Measurements from ENCODE around the gene PWP1.

The PWP1 gene

DNA sequence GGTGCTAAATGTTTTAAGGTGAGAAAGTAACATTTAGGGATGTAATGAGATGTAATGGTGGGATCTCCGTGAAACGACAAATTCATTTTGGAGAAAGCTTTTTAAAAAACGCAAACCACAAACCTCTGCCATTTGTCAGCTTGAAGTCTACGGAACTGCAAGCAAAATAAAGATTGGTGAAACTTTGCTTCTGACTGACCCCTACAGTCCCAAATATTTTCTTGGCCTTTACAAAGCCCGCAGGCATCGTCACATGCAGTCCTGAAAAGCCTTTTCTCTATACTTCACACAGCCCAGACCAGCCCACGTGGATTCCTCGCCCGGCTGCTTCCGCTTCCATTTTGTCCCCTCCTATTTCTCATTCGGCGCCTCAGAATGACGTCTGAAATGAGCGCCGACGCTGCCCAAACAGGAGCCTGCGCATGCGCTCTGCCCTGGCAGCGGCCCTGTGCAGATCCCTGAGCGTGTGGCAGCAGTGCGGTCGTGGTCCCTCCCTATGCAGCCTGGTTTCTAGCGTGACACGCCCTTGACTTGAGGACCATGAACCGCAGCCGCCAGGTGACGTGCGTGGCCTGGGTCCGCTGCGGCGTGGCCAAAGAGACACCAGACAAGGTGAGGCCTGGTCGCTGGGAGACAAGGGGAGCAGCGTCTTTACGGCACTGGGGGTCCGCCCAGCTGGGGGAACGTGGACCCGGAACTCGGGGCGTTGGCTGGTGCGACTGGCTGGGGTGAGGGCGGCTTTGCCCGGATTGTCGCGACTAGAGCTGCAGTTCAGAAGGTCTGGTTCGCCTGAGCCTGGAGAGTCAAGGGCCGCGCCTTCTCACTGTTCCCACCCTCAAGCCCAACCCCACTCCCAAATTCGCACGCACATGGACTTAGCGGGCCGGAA lies at the start of gene PWP1:
Gene PWP1, plus strand, starts transcription at position 440 of the 889 bp plus-strand sequence. Its CDS starts 101 bp downstream, at position 541.
- Histone ChIP-seq H3K79me2 (ENCODE audit: insufficient read depth, low read length) (peaks cover 29% of the 10 kb centered on the region), H3K9me3 (ENCODE audit: insufficient read depth, low read length, severe bottlenecking) (no peaks in the 10 kb centered on the region), H3K9ac (ENCODE audit: low read depth, low read length) (peak within 1 kb of the TSS; percentile 72), H3K36me3 (ENCODE audit: insufficient read depth, low read length) (peaks cover 23% of the 10 kb centered on the region), H3K4me1 (ENCODE audit: insufficient read depth, low read length) (peaks cover 25% of the 10 kb centered on the region), H3K4me3 (ENCODE audit: low read depth in 1 of 2, low read length in 2 of 2) (peak within 1 kb of the TSS; percentile 48 to 86; a peak in 3 of 4 replicates), H3K27me3 (ENCODE audit: insufficient read depth, low read length, poor library complexity) (no peaks in the 10 kb centered on the region), H2AFZ (ENCODE audit: low read depth, low read length) (peak within 1 kb of the TSS; percentile 95), H3K4me2 (ENCODE audit: insufficient read depth, low read length) (peak within 1 kb of the TSS; percentile 72), H4K20me1 (ENCODE audit: insufficient read depth, low read length) (no peaks in the 10 kb centered on the region), H3K27ac (ENCODE audit: low read length) (peak within 1 kb of the TSS; percentile 67)
- ATAC-seq (ENCODE audit: insufficient read depth, low read depth) (peak; percentile 91), DNase-seq (peak; percentile 94)
- TF ChIP-seq EZH2 (IDR thresholded peaks at IDR 0.05; ENCODE audit: borderline replicate concordance, low read depth, low read length, severe bottlenecking): no peak
- TF ChIP-seq, protein P1, sequence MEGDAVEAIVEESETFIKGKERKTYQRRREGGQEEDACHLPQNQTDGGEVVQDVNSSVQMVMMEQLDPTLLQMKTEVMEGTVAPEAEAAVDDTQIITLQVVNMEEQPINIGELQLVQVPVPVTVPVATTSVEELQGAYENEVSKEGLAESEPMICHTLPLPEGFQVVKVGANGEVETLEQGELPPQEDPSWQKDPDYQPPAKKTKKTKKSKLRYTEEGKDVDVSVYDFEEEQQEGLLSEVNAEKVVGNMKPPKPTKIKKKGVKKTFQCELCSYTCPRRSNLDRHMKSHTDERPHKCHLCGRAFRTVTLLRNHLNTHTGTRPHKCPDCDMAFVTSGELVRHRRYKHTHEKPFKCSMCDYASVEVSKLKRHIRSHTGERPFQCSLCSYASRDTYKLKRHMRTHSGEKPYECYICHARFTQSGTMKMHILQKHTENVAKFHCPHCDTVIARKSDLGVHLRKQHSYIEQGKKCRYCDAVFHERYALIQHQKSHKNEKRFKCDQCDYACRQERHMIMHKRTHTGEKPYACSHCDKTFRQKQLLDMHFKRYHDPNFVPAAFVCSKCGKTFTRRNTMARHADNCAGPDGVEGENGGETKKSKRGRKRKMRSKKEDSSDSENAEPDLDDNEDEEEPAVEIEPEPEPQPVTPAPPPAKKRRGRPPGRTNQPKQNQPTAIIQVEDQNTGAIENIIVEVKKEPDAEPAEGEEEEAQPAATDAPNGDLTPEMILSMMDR (IDR thresholded peaks at IDR 0.05; ENCODE audit: borderline replicate concordance, extremely low read depth, low read length, poor library complexity, severe bottlenecking): no peak

DNA sequence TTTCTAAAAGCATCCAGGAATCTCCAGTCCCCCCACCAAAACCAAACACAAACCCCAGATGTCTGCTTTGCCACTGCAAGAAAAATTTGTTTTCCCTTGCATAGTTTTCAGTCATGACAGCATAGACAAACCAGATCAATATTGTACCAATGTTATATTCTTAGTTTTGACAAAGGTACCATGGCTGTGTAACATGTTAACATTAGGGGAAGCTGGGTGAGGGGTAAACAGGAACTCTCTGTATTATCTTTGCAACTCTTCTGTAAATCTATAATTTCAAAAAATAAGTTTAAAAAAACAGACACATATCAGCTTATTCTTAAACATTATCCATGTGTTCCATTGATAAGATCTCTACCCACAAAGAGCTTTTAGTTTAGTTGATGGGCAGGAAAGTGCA lies 44.4 kb upstream of the PWP1 start:
- no peaks in the 10 kb centered on the region for H3K4me1 ChIP-seq (ENCODE audit: insufficient read depth, low read length)
- no peak for ATAC-seq (ENCODE audit: insufficient read depth, low read depth)

DNA sequence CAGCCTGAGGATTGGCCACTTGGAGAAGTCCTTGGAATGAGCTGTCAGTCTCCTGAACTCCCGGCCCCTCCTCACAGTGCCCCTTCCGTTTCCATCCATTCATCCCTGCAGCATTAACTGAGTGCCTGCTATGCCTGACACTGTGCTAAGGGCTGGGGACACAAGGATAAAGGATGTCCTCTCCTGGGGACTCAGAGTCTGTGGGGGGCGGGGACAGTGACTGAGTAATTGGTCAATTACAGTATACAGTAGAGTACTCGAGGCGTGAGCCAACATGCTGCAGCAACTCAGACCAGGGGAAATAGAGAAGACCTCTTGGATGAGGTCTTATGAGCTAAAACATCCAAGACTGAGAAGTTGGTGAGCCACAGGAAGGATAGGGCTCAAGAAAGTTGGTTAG lies 43.4 kb upstream of the PWP1 start:
- Histone ChIP-seq H3K36me3 (ENCODE audit: insufficient read depth, low read length) (no peaks in the 10 kb centered on the region), H3K4me3 (ENCODE audit: low read depth in 1 of 2, low read length in 2 of 2) (no peak overlapping the region), H3K9me3 (ENCODE audit: insufficient read depth, low read length, severe bottlenecking) (no peaks in the 10 kb centered on the region), H3K4me2 (ENCODE audit: insufficient read depth, low read length) (no peak overlapping the region), H2AFZ (ENCODE audit: low read depth, low read length) (no peak overlapping the region), H3K9ac (ENCODE audit: low read depth, low read length) (no peak overlapping the region), H3K27ac (ENCODE audit: low read length) (no peak overlapping the region), H3K4me1 (ENCODE audit: insufficient read depth, low read length) (no peaks in the 10 kb centered on the region), H4K20me1 (ENCODE audit: insufficient read depth, low read length) (no peaks in the 10 kb centered on the region), H3K79me2 (ENCODE audit: insufficient read depth, low read length) (no peaks in the 10 kb centered on the region), H3K27me3 (ENCODE audit: insufficient read depth, low read length, poor library complexity) (peaks cover 10% of the 10 kb centered on the region)
- TF ChIP-seq EZH2 (IDR thresholded peaks at IDR 0.05; ENCODE audit: borderline replicate concordance, low read depth, low read length, severe bottlenecking): no peak
- TF ChIP-seq, protein P1 (IDR thresholded peaks at IDR 0.05; ENCODE audit: borderline replicate concordance, extremely low read depth, low read length, poor library complexity, severe bottlenecking): no peak
- no peak for ATAC-seq (ENCODE audit: insufficient read depth, low read depth)
- no peak for DNase-seq

More for the DNA sequence above, 44.4 kb upstream of the PWP1 start:
- TF ChIP-seq, protein P1 (IDR thresholded peaks at IDR 0.05; ENCODE audit: borderline replicate concordance, extremely low read depth, low read length, poor library complexity, severe bottlenecking): no peak
- TF ChIP-seq EZH2 (IDR thresholded peaks at IDR 0.05; ENCODE audit: borderline replicate concordance, low read depth, low read length, severe bottlenecking): no peak
- H4K20me1 ChIP-seq (ENCODE audit: insufficient read depth, low read length): no peaks in the 10 kb centered on the region
- DNase-seq: no peak
- H3K79me2 ChIP-seq (ENCODE audit: insufficient read depth, low read length): no peaks in the 10 kb centered on the region
- no peak overlapping the region for H2AFZ ChIP-seq (ENCODE audit: low read depth, low read length)
- no peak overlapping the region for H3K9ac ChIP-seq (ENCODE audit: low read depth, low read length)
- H3K27me3 ChIP-seq (ENCODE audit: insufficient read depth, low read length, poor library complexity): peaks cover 10% of the 10 kb centered on the region
- no peak overlapping the region for H3K4me2 ChIP-seq (ENCODE audit: insufficient read depth, low read length)
- no peaks in the 10 kb centered on the region for H3K36me3 ChIP-seq (ENCODE audit: insufficient read depth, low read length)
- H3K4me3 ChIP-seq (ENCODE audit: low read depth in 1 of 2, low read length in 2 of 2): no peak overlapping the region
- H3K27ac ChIP-seq (ENCODE audit: low read length): no peak overlapping the region
- no peaks in the 10 kb centered on the region for H3K9me3 ChIP-seq (ENCODE audit: insufficient read depth, low read length, severe bottlenecking)
